ENCODE results near the gene B3GNT3. TPM values are rescaled to one million over a fixed set of nuclear protein-coding genes. Genes with fewer than 3 reads are reported as not detected.
"Not testable (repeated sequence)": the region's sequence is repeated elsewhere in the genome, so short reads cannot be mapped to it uniquely, and the experiment has no call there.

Gene B3GNT3
- total RNA-seq, 2 donors from 2014 or later = 0.70 to 1.2 TPM

DNA sequence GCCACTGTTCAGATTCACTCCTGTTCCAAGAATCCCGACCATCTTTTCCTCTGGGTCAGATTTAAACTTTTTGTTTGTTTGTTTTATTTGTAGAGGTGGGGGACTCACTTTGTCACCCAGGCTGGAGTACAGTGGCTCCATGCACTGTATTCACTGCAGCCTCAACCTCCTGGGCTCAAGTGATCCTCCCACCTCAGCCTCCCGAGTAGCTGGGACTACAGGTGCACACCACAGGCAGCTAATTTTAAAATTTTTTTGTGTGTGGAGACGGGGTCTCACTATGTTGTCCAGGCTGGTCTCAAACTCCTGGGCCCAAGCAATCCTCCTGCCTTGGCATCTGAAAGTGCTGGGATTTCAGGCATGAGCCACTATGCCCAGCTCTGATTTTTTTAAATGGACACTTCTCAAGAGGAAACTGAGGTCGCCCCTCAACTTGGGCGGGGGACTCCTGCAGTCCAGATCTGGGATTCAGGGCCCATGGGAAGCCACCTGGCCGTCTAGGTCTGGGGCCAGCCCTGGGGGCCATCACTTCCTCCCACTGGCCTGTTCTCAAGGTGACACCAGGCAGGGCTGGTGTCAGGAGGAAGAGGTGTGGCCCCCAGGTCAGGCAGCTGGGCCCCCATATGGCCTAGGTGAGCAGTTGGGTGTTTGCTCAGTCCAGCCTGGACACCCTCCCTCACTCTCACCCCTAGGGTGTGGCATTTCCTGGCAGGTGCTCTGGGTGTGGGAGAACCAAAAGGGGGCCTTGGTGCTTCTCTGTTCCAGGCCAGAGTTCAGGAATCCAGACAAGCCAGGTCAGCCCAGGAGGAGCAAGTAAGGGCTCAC is 1.3 kb downstream of the B3GNT3 start:
- no peak for DNase-seq
- Mint-ChIP-seq H3K27ac (no peak overlapping the region), H3K27me3 (ENCODE audit: insufficient read depth) (peaks cover 31% of the 10 kb centered on the region)

DNA sequence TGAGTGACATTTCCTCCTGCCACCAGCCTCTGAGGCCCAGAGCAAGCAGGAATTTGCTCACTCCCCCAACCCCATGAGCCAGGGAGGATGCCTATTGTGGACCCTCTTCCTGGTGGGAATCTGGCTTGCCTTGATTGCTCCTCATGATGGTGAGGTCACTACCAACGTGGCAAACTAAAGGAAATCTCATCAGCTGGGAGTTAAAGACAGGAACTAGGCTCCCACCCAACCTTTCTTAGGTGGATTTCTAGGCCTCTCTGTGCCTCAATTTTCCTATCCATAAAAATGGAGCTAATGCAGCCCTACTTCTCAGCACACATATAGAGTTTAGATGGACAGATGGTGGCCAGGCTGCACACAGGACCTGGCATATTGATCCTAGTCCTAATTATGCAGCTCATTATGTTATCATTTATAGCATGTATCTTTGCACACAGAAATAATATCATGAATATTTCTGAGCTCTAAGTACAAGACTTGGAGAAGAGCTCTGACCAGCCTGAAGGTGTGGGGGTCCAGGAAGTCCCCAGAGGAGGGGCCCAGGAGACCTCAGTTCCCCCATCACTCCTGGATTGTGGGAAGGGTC is 2.0 kb downstream of the B3GNT3 start:
- no peak overlapping the region for H3K27ac Mint-ChIP-seq
- no peak overlapping the region for H3K4me3 Mint-ChIP-seq
- H3K4me3 ChIP-seq (ENCODE audit: low read length) = no peak overlapping the region
- TF ChIP-seq, protein P1, sequence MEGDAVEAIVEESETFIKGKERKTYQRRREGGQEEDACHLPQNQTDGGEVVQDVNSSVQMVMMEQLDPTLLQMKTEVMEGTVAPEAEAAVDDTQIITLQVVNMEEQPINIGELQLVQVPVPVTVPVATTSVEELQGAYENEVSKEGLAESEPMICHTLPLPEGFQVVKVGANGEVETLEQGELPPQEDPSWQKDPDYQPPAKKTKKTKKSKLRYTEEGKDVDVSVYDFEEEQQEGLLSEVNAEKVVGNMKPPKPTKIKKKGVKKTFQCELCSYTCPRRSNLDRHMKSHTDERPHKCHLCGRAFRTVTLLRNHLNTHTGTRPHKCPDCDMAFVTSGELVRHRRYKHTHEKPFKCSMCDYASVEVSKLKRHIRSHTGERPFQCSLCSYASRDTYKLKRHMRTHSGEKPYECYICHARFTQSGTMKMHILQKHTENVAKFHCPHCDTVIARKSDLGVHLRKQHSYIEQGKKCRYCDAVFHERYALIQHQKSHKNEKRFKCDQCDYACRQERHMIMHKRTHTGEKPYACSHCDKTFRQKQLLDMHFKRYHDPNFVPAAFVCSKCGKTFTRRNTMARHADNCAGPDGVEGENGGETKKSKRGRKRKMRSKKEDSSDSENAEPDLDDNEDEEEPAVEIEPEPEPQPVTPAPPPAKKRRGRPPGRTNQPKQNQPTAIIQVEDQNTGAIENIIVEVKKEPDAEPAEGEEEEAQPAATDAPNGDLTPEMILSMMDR (conservative IDR thresholded peaks at IDR 0.05) = no peak
- 88 to 100% methylated on average over 1 of the region's 1 CpG for WGBS, 2 experiments (ENCODE audit: insufficient coverage in 1 of 2, insufficient read length in 1 of 2)
- no peak overlapping the region for H3K9ac ChIP-seq (ENCODE audit: extremely low read depth, low read length, poor library complexity, severe bottlenecking)
- no peaks in the 10 kb centered on the region for H3K36me3 Mint-ChIP-seq (ENCODE audit: low read depth)
- no peaks in the 10 kb centered on the region for H3K9me3 ChIP-seq (ENCODE audit: control insufficient read depth, low read length)
- peaks cover 31% of the 10 kb centered on the region for H3K27me3 Mint-ChIP-seq (ENCODE audit: insufficient read depth)
- peaks cover 23% of the 10 kb centered on the region for H3K27me3 ChIP-seq (ENCODE audit: control insufficient read depth, insufficient read depth, low read length, poor library complexity, severe bottlenecking)
- H3K9me3 Mint-ChIP-seq = no peaks in the 10 kb centered on the region
- no peaks in the 10 kb centered on the region for H3K4me1 ChIP-seq (ENCODE audit: control insufficient read depth, insufficient read depth, low read length)
- no peaks in the 10 kb centered on the region for H3K4me1 Mint-ChIP-seq
- DNase-seq = no peak
- no peaks in the 10 kb centered on the region for H3K36me3 ChIP-seq (ENCODE audit: control insufficient read depth, insufficient read depth, low read length)
- no peak overlapping the region for H3K27ac ChIP-seq (ENCODE audit: low read depth, low read length)

More for the DNA sequence above, 1.3 kb downstream of the B3GNT3 start:
- peak overlapping the region; percentile 64 for H3K4me3 Mint-ChIP-seq
- H3K9me3 Mint-ChIP-seq = no peaks in the 10 kb centered on the region
- H3K36me3 Mint-ChIP-seq (ENCODE audit: low read depth) = no peaks in the 10 kb centered on the region
- H3K9me3 ChIP-seq (ENCODE audit: control insufficient read depth, low read length) = no peaks in the 10 kb centered on the region
- H3K4me1 Mint-ChIP-seq = no peaks in the 10 kb centered on the region
- no peaks in the 10 kb centered on the region for H3K36me3 ChIP-seq (ENCODE audit: control insufficient read depth, insufficient read depth, low read length)
- H3K9ac ChIP-seq (ENCODE audit: extremely low read depth, low read length, poor library complexity, severe bottlenecking) = no peak overlapping the region
- TF ChIP-seq, protein P1 (conservative IDR thresholded peaks at IDR 0.05) = no peak
- H3K4me1 ChIP-seq (ENCODE audit: control insufficient read depth, insufficient read depth, low read length) = no peaks in the 10 kb centered on the region
- H3K27ac ChIP-seq (ENCODE audit: low read depth, low read length) = no peak overlapping the region
- 88 to 95% methylated on average over 4 to 5 of the region's 6 CpGs for WGBS, 2 experiments (ENCODE audit: insufficient coverage in 1 of 2, insufficient read length in 1 of 2)
- no peak overlapping the region for H3K4me3 ChIP-seq (ENCODE audit: low read length)
- H3K27me3 ChIP-seq (ENCODE audit: control insufficient read depth, insufficient read depth, low read length, poor library complexity, severe bottlenecking) = peaks cover 23% of the 10 kb centered on the region

DNA sequence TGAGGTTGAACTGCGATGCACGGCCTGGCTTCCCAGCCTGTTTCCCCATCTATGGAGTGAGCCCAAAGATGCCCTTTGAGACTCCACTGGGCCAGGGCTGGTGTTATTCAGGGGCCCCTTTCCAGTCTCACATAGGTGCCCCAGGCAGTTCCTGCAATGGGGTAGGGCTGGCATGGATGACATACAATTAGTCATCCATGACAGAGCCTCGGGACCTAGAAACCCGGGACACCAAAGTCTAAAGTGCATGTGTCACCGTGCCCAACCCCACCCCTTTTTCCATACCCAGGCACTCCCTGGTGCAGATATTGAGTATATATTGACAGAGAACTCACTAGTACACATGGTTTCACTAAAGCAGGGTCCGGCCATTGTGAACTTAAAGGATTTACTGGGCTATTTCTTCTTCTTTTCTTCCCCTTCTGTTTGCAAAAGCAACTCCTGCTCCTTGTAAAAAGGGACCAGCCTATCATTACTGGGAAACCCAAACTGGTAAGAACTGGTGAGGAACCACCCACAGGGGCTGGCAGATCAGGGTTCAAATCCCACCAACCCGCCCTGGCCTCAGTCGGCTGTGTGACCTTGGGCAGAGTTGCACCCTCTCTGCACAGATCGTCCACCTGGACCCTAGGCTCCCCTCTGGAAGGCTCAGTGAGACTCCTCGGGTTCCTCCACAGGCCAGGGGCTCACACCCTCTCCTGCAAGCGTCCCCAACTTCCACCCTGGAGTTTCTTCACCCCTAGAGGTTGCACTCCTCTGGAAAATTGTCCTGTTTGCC is 2.7 kb downstream of the B3GNT3 start:
- no peaks in the 10 kb centered on the region for H3K36me3 Mint-ChIP-seq (ENCODE audit: low read depth)

DNA sequence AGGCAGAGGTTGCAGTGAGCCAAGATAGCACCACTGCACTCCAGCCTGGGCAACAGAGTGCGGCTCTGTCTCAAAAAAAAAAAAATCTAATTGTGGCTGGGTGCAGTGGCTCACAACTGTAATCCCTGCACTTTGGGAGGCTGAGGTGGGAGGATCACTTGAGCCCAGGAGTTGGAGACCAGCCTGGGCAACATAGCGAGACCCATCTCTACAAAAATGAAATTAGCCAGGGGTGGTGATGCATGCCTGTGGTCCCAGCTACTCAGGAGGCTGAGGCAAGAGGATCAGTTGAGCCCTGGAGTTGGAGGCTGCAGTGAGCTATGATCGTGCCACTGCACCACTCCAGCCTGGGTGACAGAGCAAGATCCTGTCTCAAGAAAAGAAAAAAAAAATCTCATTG is 3.7 kb downstream of the B3GNT3 start:
- not testable (repeated sequence) for H3K4me1 Mint-ChIP-seq; H3K27ac ChIP-seq (ENCODE audit: low read depth, low read length); H3K9ac ChIP-seq (ENCODE audit: extremely low read depth, low read length, poor library complexity, severe bottlenecking); H3K4me3 Mint-ChIP-seq; H3K9me3 Mint-ChIP-seq; H3K4me3 ChIP-seq (ENCODE audit: low read length); H3K27ac Mint-ChIP-seq; H3K4me1 ChIP-seq (ENCODE audit: control insufficient read depth, insufficient read depth, low read length); H3K36me3 ChIP-seq (ENCODE audit: control insufficient read depth, insufficient read depth, low read length); H3K36me3 Mint-ChIP-seq (ENCODE audit: low read depth); DNase-seq; H3K9me3 ChIP-seq (ENCODE audit: control insufficient read depth, low read length)
- H3K27me3 Mint-ChIP-seq (ENCODE audit: insufficient read depth) = peaks cover 36% of the 10 kb centered on the region
- peaks cover 23% of the 10 kb centered on the region for H3K27me3 ChIP-seq (ENCODE audit: control insufficient read depth, insufficient read depth, low read length, poor library complexity, severe bottlenecking)
- 89 to 100% methylated on average over 2 to 3 of the region's 3 CpGs for WGBS, 2 experiments (ENCODE audit: insufficient coverage in 1 of 2, insufficient read length in 1 of 2)

More for the DNA sequence above, 2.7 kb downstream of the B3GNT3 start:
- Mint-ChIP-seq H3K27ac (no peak overlapping the region), H3K9me3 (no peaks in the 10 kb centered on the region), H3K27me3 (ENCODE audit: insufficient read depth) (peaks cover 35% of the 10 kb centered on the region), H3K4me1 (no peaks in the 10 kb centered on the region), H3K4me3 (no peak overlapping the region)
- Histone ChIP-seq H3K36me3 (ENCODE audit: control insufficient read depth, insufficient read depth, low read length) (no peaks in the 10 kb centered on the region), H3K4me3 (ENCODE audit: low read length) (no peak overlapping the region), H3K27me3 (ENCODE audit: control insufficient read depth, insufficient read depth, low read length, poor library complexity, severe bottlenecking) (peaks cover 23% of the 10 kb centered on the region), H3K27ac (ENCODE audit: low read depth, low read length) (no peak overlapping the region), H3K4me1 (ENCODE audit: control insufficient read depth, insufficient read depth, low read length) (no peaks in the 10 kb centered on the region), H3K9me3 (ENCODE audit: control insufficient read depth, low read length) (no peaks in the 10 kb centered on the region), H3K9ac (ENCODE audit: extremely low read depth, low read length, poor library complexity, severe bottlenecking) (no peak overlapping the region)
- WGBS, 2 experiments (ENCODE audit: insufficient coverage in 1 of 2, insufficient read length in 1 of 2) = 76 to 87% methylated on average over 11 of the region's 11 CpGs
- TF ChIP-seq, protein P1 (conservative IDR thresholded peaks at IDR 0.05) = no peak
- no peak for DNase-seq

Measured in endodermal cell (in vitro differentiated cells).